CD4-positive, alpha-beta memory T cell (primary cell): ENCODE data around the gene TIGD1. TPM values are rescaled to one million over a fixed set of nuclear protein-coding genes. Genes with fewer than 3 reads are reported as not detected.

ENCODE experiments used
- CTCF ChIA-PET: fragments of 350-600 bp; sonication (Branson Sonifier 250); formaldehyde crosslinking; loops from one replicate; lab custom pipeline; 2021; ENCODE audit warnings: inconsistent platforms; ENCODE audit not compliant: partially characterized antibody; lab: Charles Lee
- POLR2A ChIA-PET: fragments of 350-600 bp; sonication (Branson Sonifier 250); formaldehyde crosslinking; loops from one replicate; lab custom pipeline; 2021; ENCODE audit not compliant: partially characterized antibody; lab: Charles Lee
- DNase-seq, 5 donors: peaks; one replicate each; pipeline versions ENCODE4 v3.0.0 to v3.0.0-alpha.2; 2020 to 2022; ENCODE audit warnings: mixed read lengths in 1 of 5
- H3K27ac ChIP-seq: one replicate; pipeline ENCODE4 v1.7.0; 2013; ENCODE audit warnings: low read depth, low read length
- H3K27me3 ChIP-seq: 2 replicates; pipeline ENCODE4 v1.7.0; 2013; ENCODE audit warnings: mild to moderate bottlenecking, low read length, moderate library complexity; ENCODE audit not compliant: insufficient read depth
- H3K36me3 ChIP-seq: 2 replicates; pipeline ENCODE4 v1.7.0; 2013; ENCODE audit warnings: mild to moderate bottlenecking, low read length, moderate library complexity; ENCODE audit not compliant: insufficient read depth
- H3K4me1 ChIP-seq: 2 replicates; pipeline ENCODE4 v1.7.0; 2013; ENCODE audit warnings: mild to moderate bottlenecking, low read length, moderate library complexity; ENCODE audit not compliant: insufficient read depth
- H3K4me3 ChIP-seq, 2 donors: one replicate each; pipeline ENCODE4 v1.7.0; 2013; ENCODE audit warnings: low read length in 2 of 2, mild to moderate bottlenecking in 1 of 2
- H3K9me3 ChIP-seq, 2 donors: one replicate each; pipeline ENCODE4 v1.7.0; 2013; ENCODE audit warnings: low read length in 2 of 2, control low read depth in 1 of 2; ENCODE audit not compliant: control insufficient read depth in 1 of 2
- H3K27ac Mint-ChIP-seq, 7 donors: one replicate each; pipeline ENCODE4 v1.8.0; 2020 to 2021; ENCODE audit warnings: mixed read lengths in 7 of 7, mild to moderate bottlenecking in 6 of 7, inconsistent platforms in 3 of 7, moderate library complexity in 3 of 7
- H3K27me3 Mint-ChIP-seq, 2 donors: one replicate each; pipeline ENCODE4 v1.8.0; 2020 to 2021; ENCODE audit warnings: mixed read lengths in 2 of 2
- H3K36me3 Mint-ChIP-seq, 2 donors: one replicate each; pipeline ENCODE4 v1.8.0; 2020 to 2021; ENCODE audit warnings: mixed read lengths in 2 of 2, inconsistent platforms in 1 of 2, mild to moderate bottlenecking in 1 of 2
- H3K4me1 Mint-ChIP-seq, 4 donors: one replicate each; pipeline ENCODE4 v1.8.0; 2020 to 2021; ENCODE audit warnings: mixed read lengths in 4 of 4, mild to moderate bottlenecking in 1 of 4
- H3K4me3 Mint-ChIP-seq, 8 donors: one replicate each; pipeline ENCODE4 v1.8.0; 2020 to 2021; ENCODE audit warnings: mixed read lengths in 8 of 8, mild to moderate bottlenecking in 7 of 8, moderate library complexity in 6 of 8, inconsistent platforms in 3 of 8
- H3K9me3 Mint-ChIP-seq, 8 donors: one replicate each; pipeline ENCODE4 v1.8.0; 2020 to 2021; ENCODE audit warnings: mixed read lengths in 8 of 8, mild to moderate bottlenecking in 5 of 8, inconsistent platforms in 3 of 8, moderate library complexity in 1 of 8
- intact Hi-C: fragments of 100-400 bp; cut with micrococcal nuclease; formaldehyde crosslinking; loops from one replicate; pipeline ENCODE4 v1.15.1; 2023
- polyA plus RNA-seq, 2 donors: library from polyadenylated mRNA; unstranded; fragments of 300-500 nt; fragmentation: Illumina TruSeq; gene quantifications; one replicate each; pipeline ENCODE4 v1.2.3, GENCODE V29; 2021
- total RNA-seq, 2 experiments: library from RNA; stranded (reverse); gene quantifications; one replicate each; pipeline ENCODE4 v1.2.3, GENCODE V29; 2021

TIGD1 gene
- total and polyA plus RNA-seq, 4 experiments from 2014 or later = 11.8 to 19.3 (median 15.8) TPM

DNA sequence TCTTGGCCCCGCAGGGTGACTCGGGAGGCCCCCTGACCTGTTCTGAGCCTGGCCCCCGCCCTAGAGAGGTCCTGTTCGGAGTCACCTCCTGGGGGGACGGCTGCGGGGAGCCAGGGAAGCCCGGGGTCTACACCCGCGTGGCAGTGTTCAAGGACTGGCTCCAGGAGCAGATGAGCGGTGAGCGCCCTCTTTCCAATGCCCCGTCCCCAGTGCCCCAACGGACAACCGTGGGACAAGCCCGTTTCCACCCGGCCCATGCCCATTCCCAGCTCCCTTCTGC lies 27.0 kb downstream of the TIGD1 start:
- ChIA-PET POLR2A (no interaction called here), CTCF (interaction anchor here (1.8 kb wide), 1 partner anchor 26 kb away, joined by 5 read pairs; no protein-coding TSS in a partner anchor)
- intact Hi-C loops = no loop called here

GRCh38 chr2:232522623-232523401 lies 27.5 kb downstream of the TIGD1 start:
- intact Hi-C loops = loop anchor here (1.0 kb wide), 1 partner anchor 27 kb away; the partner anchor contains the start of genes EIF4E2 and TIGD1
- peaks cover 1 to 16% (median 9%) of the 10 kb centered on the region in 4 donors for H3K4me1 Mint-ChIP-seq
- H3K27me3 ChIP-seq = peaks cover 14% of the 10 kb centered on the region
- peaks cover 24% of the 10 kb centered on the region for H3K4me1 ChIP-seq
- no peak overlapping the region for H3K27ac ChIP-seq
- H3K27me3 Mint-ChIP-seq = peaks cover 17 to 30% of the 10 kb centered on the region in 2 donors
- peak overlapping the region in 1 of 2 donors; percentile 14 for H3K4me3 ChIP-seq
- H3K36me3 Mint-ChIP-seq = no peaks in the 10 kb centered on the region
- H3K9me3 ChIP-seq = no peaks in the 10 kb centered on the region
- no peaks in the 10 kb centered on the region for H3K9me3 Mint-ChIP-seq
- DNase-seq = no peak
- ChIA-PET CTCF (interaction anchor here (1.0 to 1.8 kb wide), 5 partner anchors 8 to 28 kb away, joined by 3 to 7 read pairs (median 3); partner anchors contain the start of genes EIF4E2 and TIGD1), POLR2A (no interaction called here)
- H3K4me3 Mint-ChIP-seq = peak overlapping the region in 7 of 8 donors; percentile 51 to 81 (median 65)
- peak overlapping the region in 1 of 7 donors; percentile 42 for H3K27ac Mint-ChIP-seq
- H3K36me3 ChIP-seq = no peaks in the 10 kb centered on the region

More for the DNA sequence above, 27.0 kb downstream of the TIGD1 start:
- Mint-ChIP-seq H3K4me3 (peak overlapping the region in 6 of 8 donors; percentile 61 to 81 (median 66)), H3K4me1 (peaks cover 3 to 21% (median 13%) of the 10 kb centered on the region in 4 donors), H3K36me3 (no peaks in the 10 kb centered on the region), H3K9me3 (no peaks in the 10 kb centered on the region), H3K27me3 (peaks cover 20 to 32% of the 10 kb centered on the region in 2 donors), H3K27ac (peak overlapping the region in 1 of 7 donors; percentile 42)
- DNase-seq = no peak
- Histone ChIP-seq H3K36me3 (no peaks in the 10 kb centered on the region), H3K27ac (no peak overlapping the region), H3K9me3 (no peaks in the 10 kb centered on the region), H3K4me1 (peaks cover 26% of the 10 kb centered on the region), H3K4me3 (no peak overlapping the region), H3K27me3 (peaks cover 14% of the 10 kb centered on the region)

GRCh38 chr2:232521959-232522622 lies 28.3 kb downstream of the TIGD1 start:
- Mint-ChIP-seq H3K4me3 (peak overlapping the region in 1 of 8 donors; percentile 46), H3K9me3 (no peaks in the 10 kb centered on the region), H3K27me3 (peaks cover 14 to 27% of the 10 kb centered on the region in 2 donors), H3K27ac (no peak overlapping the region), H3K4me1 (peaks cover 1 to 16% (median 9%) of the 10 kb centered on the region in 4 donors), H3K36me3 (no peaks in the 10 kb centered on the region)
- ChIA-PET CTCF (interaction anchor here (1.0 to 1.8 kb wide), 5 partner anchors 9 to 28 kb away, joined by 3 to 7 read pairs (median 3); partner anchors contain the start of genes EIF4E2 and TIGD1), POLR2A (no interaction called here)
- DNase-seq = peak in 4 of 5 donors; percentile 53 to 63 (median 57)
- intact Hi-C loops = loop anchor here (1.0 kb wide), 1 partner anchor 28 kb away; the partner anchor contains the start of genes EIF4E2 and TIGD1
- Histone ChIP-seq H3K4me1 (peaks cover 24% of the 10 kb centered on the region), H3K9me3 (no peaks in the 10 kb centered on the region), H3K36me3 (no peaks in the 10 kb centered on the region), H3K27me3 (peaks cover 14% of the 10 kb centered on the region), H3K27ac (no peak overlapping the region), H3K4me3 (peak overlapping the region in 1 of 2 donors; percentile 14)

GRCh38 chr2:232521098-232521497 lies 29.3 kb downstream of the TIGD1 start:
- H3K4me3 ChIP-seq = no peak overlapping the region
- POLR2A ChIA-PET = interaction anchor here (1.5 kb wide), 1 partner anchor 30 kb away, joined by 4 read pairs; the partner anchor contains the start of genes EIF4E2 and TIGD1
- H3K27ac Mint-ChIP-seq = peak overlapping the region in 1 of 7 donors; percentile 78
- no peak overlapping the region for H3K27ac ChIP-seq
- intact Hi-C loops = no loop called here
- H3K4me3 Mint-ChIP-seq = peak overlapping the region in 1 of 8 donors; percentile 6
- CTCF ChIA-PET = interaction anchor here (0.8 kb wide), 1 partner anchor 28 kb away, joined by 3 read pairs; no protein-coding TSS in a partner anchor
- peaks cover 12 to 27% of the 10 kb centered on the region in 2 donors for H3K27me3 Mint-ChIP-seq
- H3K9me3 Mint-ChIP-seq = no peaks in the 10 kb centered on the region
- H3K4me1 Mint-ChIP-seq = peaks cover 1 to 16% (median 9%) of the 10 kb centered on the region in 4 donors
- H3K9me3 ChIP-seq = no peaks in the 10 kb centered on the region
- no peaks in the 10 kb centered on the region for H3K36me3 ChIP-seq
- peaks cover 14% of the 10 kb centered on the region for H3K27me3 ChIP-seq
- no peak for DNase-seq
- no peaks in the 10 kb centered on the region for H3K36me3 Mint-ChIP-seq
- H3K4me1 ChIP-seq = peaks cover 24% of the 10 kb centered on the region

DNA sequence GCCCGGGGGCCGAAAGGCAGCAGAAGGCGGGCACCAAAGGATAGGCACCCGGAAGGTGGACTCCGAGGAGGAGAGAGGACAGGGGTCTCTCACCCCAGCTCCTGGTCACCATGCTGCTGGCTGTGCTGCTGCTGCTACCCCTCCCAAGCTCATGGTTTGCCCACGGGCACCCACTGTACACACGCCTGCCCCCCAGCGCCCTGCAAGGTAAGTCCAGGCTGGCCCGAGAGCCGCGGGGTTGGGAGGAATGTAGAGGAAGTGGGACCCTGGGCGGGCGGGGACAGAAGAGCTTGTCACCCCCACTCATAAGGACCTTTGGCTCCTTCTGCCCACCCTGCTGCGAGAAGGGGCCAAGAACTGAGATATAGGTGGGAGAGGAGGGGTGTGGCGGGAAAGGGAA lies 29.9 kb downstream of the TIGD1 start:
- peaks cover 13 to 30% of the 10 kb centered on the region in 2 donors for H3K27me3 Mint-ChIP-seq
- H3K9me3 ChIP-seq = no peaks in the 10 kb centered on the region
- H3K4me3 ChIP-seq = no peak overlapping the region
- intact Hi-C loops = no loop called here
- no peaks in the 10 kb centered on the region for H3K36me3 ChIP-seq
- no peak for DNase-seq
- H3K27me3 ChIP-seq = peaks cover 14% of the 10 kb centered on the region
- H3K4me3 Mint-ChIP-seq = peak overlapping the region in 3 of 8 donors; percentile 25 to 46 (median 36)
- H3K27ac ChIP-seq = no peak overlapping the region
- H3K4me1 ChIP-seq = peaks cover 24% of the 10 kb centered on the region
- H3K4me1 Mint-ChIP-seq = peaks cover 1 to 16% (median 9%) of the 10 kb centered on the region in 4 donors
- no peaks in the 10 kb centered on the region for H3K9me3 Mint-ChIP-seq
- ChIA-PET POLR2A (interaction anchor here (1.5 kb wide), 1 partner anchor 30 kb away, joined by 4 read pairs; the partner anchor contains the start of genes EIF4E2 and TIGD1), CTCF (interaction anchor here (0.8 kb wide), 1 partner anchor 29 kb away, joined by 3 read pairs; no protein-coding TSS in a partner anchor)
- no peak overlapping the region for H3K27ac Mint-ChIP-seq
- no peaks in the 10 kb centered on the region for H3K36me3 Mint-ChIP-seq

DNA sequence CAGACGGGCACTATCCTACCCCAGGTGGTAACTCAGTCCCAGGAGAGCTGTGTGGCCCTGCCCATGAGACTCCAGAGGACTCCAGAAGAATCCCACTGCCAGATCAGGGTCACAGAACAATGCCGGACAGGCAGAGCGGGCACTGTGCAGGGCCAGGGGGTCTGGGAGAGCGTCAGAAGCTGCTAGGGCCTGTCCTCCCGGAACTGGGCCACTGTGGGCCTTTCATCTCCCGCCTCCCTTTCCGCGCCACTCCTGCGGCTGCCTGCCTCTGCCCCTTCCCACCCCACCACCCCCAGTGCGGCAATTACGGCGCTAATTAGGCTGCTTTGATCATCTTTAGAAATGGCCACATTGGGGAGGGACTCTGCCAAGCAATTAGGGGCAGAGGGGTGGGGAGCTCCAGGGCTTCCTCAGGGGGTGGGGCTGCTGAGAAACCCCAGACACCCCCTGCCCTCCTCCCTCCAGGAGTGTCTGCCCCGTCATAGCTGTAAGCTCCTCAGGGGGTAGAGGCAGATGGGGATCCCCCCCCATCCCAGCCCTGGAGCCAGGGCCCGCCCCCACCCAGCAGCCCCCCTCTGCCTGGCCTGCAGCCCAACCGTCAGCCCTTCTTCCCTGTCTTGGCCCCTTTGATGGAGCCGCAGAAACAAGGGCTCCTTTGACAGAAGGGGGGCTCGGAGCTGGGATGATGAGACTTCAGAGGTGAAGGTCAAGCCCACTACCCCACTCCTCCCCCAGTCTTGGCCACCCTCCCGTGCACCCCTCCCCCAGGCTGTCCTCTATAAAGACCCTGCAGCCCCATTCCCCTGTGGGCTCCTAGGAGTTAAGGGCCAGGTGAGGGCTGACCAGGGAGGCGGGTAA lies 30.5 kb downstream of the TIGD1 start, which contains the start of gene PRSS56:
TSS of gene PRSS56 (plus strand) at position 808 of the 858 bp plus-strand sequence. CDS start 211 bp downstream, outside the sequence.
- peaks cover 1 to 16% (median 9%) of the 10 kb centered on the region in 4 donors for H3K4me1 Mint-ChIP-seq
- CTCF ChIA-PET = no interaction called here
- H3K27ac Mint-ChIP-seq = no peak within 1 kb of the TSS
- DNase-seq = no peak
- no peaks in the 10 kb centered on the region for H3K9me3 Mint-ChIP-seq
- peaks cover 13 to 32% of the 10 kb centered on the region in 2 donors for H3K27me3 Mint-ChIP-seq
- peaks cover 12% of the 10 kb centered on the region for H3K27me3 ChIP-seq
- intact Hi-C loops = no loop called here
- no peaks in the 10 kb centered on the region for H3K9me3 ChIP-seq
- H3K4me3 ChIP-seq = no peak within 1 kb of the TSS
- H3K4me3 Mint-ChIP-seq = peak within 1 kb of the TSS in 4 of 8 donors; percentile 6 to 46 (median 30)
- peaks cover 24% of the 10 kb centered on the region for H3K4me1 ChIP-seq
- H3K36me3 Mint-ChIP-seq = no peaks in the 10 kb centered on the region
- POLR2A ChIA-PET = interaction anchor here (1.5 kb wide), 1 partner anchor 31 kb away, joined by 4 read pairs; the partner anchor contains the start of genes EIF4E2 and TIGD1
- H3K27ac ChIP-seq = no peak within 1 kb of the TSS
- no peaks in the 10 kb centered on the region for H3K36me3 ChIP-seq
